Naive B cell (primary cell): ENCODE results near the gene GALT. TPM values are rescaled to one million over a fixed set of nuclear protein-coding genes. Genes with fewer than 3 reads are reported as not detected.
A peak's percentile ranks its signal among the peaks of the same experiment; 100 is the strongest.
"Not testable (repeated sequence)": the region's sequence is repeated elsewhere in the genome, so short reads cannot be mapped to it uniquely, and the experiment has no call there.

Source experiments
- ATAC-seq, 2 donors: fragments of 150-1000 bp; cut with Tn5 transposase; 2 replicates each; pipeline ENCODE4 v1.10.0; 2021; ENCODE audit warnings: low read depth in 2 of 2, mild to moderate bottlenecking in 2 of 2, moderate library complexity in 2 of 2
- DNase-seq: peaks from one replicate; pipeline ENCODE4 v3.0.0; 2022
- H3K27ac Mint-ChIP-seq, 6 donors: one replicate each; pipeline ENCODE4 v1.8.0; 2020 to 2022; ENCODE audit warnings: mild to moderate bottlenecking in 6 of 6, mixed read lengths in 6 of 6, moderate library complexity in 5 of 6, inconsistent platforms in 2 of 6
- H3K27me3 Mint-ChIP-seq, 3 donors: one replicate each; pipeline ENCODE4 v1.8.0; 2021 to 2022; ENCODE audit warnings: mixed read lengths in 3 of 3, mild to moderate bottlenecking in 1 of 3
- H3K36me3 Mint-ChIP-seq, 2 donors: one replicate each; pipeline ENCODE4 v1.8.0; 2020 to 2022; ENCODE audit warnings: mixed read lengths in 2 of 2, inconsistent platforms in 1 of 2, mild to moderate bottlenecking in 1 of 2
- H3K4me1 Mint-ChIP-seq, 3 donors: one replicate each; pipeline ENCODE4 v1.8.0; 2020 to 2022; ENCODE audit warnings: mixed read lengths in 3 of 3, inconsistent platforms in 1 of 3, mild to moderate bottlenecking in 1 of 3, moderate library complexity in 1 of 3
- H3K4me3 Mint-ChIP-seq, 8 donors: one replicate each; pipeline ENCODE4 v1.8.0; 2020 to 2022; ENCODE audit warnings: mild to moderate bottlenecking in 8 of 8, mixed read lengths in 8 of 8, moderate library complexity in 8 of 8, inconsistent platforms in 2 of 8
- H3K9me3 Mint-ChIP-seq, 7 donors: one replicate each; pipeline ENCODE4 v1.8.0; 2020 to 2022; ENCODE audit warnings: mixed read lengths in 7 of 7, mild to moderate bottlenecking in 5 of 7, inconsistent platforms in 2 of 7, moderate library complexity in 1 of 7
- polyA plus RNA-seq, 6 donors: library from polyadenylated mRNA; unstranded; fragments of 300-500 nt; fragmentation: Illumina TruSeq; gene quantifications; one replicate each; pipeline ENCODE4 v1.2.3, GENCODE V29; 2021; ENCODE audit warnings: low read depth in 6 of 6

GALT gene
- polyA plus RNA-seq, 6 donors from 2014 or later: 29.1 to 51.1 (median 36.3) TPM

DNA sequence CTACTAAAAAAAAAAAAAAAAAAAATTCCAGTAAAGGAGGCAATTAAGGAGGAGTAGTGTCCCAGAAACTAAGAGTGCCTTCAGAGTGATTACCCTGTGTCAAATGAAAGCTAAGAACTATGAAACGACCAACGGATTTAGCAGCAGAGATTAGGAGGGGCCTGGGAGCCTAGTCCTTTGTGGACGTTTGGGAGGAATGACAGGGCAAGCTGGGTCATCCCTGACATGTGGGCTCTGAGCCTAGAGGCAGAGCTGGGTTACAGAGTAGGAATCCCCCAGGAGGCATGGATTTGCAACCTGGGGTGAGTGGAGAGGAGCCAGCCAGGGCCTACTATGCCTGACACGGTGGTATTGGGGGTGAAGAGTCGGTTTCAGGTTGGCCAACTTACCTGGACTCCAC is 13.3 kb upstream of the GALT start:
- Mint-ChIP-seq H3K4me1 (peaks cover 30 to 46% (median 46%) of the 10 kb centered on the region in 3 donors), H3K9me3 (no peaks in the 10 kb centered on the region), H3K27me3 (peaks cover 20 to 28% (median 26%) of the 10 kb centered on the region in 3 donors), H3K4me3 (no peak overlapping the region), H3K36me3 (peaks cover 0 to 7% of the 10 kb centered on the region in 2 donors), H3K27ac (peak overlapping the region in 1 of 6 donors; percentile 9)
- no peak for ATAC-seq
- DNase-seq: no peak

DNA sequence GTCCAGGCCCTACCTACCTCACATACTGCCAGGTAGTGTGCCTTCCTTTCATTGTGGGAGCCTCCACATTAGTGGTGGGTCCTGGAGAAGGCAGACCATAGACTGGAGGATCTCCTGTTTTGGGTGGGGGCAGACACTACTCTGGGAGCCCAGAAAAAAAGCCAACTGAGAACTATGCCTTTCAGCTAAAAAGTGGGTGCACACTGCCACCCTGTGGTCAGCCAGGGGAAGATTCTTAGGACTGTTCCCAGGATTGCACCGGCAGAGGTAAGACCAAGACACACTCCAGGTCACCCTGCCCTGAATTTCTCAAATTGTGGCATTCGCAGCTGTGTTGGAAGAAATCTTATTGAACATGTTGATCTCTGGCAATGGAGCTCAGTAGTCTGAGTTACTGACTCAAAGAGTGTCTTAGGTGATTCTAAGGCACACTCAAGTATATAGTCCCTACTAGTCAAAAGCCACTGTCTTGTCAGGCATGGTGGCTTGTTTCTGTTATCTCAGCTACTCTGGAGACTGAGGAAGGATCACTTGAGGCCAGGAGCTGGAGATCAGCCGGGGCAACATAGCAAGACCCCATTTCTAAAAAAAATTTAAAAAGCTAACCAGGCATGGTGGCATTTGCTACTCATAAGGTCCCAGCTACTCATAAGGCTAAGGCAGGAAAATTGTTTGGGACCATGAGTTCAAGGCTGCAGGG is 12.5 kb upstream of the GALT start:
- Mint-ChIP-seq H3K36me3 (no peaks in the 10 kb centered on the region), H3K27ac (peak overlapping the region in 2 of 6 donors; percentile 2 to 12), H3K27me3 (peaks cover 14 to 19% (median 19%) of the 10 kb centered on the region in 3 donors), H3K4me3 (peak overlapping the region in 1 of 8 donors; percentile 70), H3K4me1 (peaks cover 32 to 48% (median 45%) of the 10 kb centered on the region in 3 donors), H3K9me3 (no peaks in the 10 kb centered on the region)
- DNase-seq (peak; percentile 73), ATAC-seq (peak; percentile 25 to 35)

DNA sequence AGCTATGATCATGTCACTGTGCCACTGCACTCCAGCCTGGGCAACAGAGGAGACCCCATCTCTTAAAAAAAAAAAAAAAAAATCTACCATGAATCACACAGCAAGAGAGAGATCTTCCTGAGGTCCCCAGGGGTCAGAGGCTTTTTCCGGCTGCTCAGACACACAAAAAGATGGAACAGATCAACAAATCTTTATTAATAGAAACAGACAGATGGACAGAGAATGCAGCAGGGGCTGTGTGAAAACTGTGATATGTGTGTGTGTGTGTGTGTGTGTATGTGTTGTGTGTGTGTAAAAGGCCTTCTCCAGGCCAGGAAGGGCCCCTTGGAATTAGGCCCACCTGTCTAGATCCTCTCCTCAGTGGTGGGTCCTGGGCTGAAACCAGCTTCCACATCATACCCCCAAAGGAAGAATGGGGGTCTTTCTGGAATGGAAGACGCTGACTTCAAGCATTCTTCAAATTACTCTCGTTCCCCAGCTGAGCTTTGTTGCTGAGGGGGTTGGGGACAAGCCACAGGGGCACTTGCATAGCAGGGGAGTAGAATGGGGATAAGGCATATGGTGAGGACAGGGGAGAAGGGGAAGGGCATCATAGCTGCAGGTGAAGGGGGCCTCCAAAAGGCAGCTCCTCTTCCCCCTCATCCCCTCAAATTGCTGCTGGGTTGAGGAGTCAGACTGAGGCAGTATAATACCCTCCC is 11.8 kb upstream of the GALT start:
- no peak for DNase-seq
- Mint-ChIP-seq H3K36me3 (no peaks in the 10 kb centered on the region), H3K9me3 (no peaks in the 10 kb centered on the region), H3K27ac (no peak overlapping the region), H3K4me3 (peak overlapping the region in 4 of 8 donors; percentile 8 to 70 (median 21)), H3K27me3 (peaks cover 8 to 14% (median 12%) of the 10 kb centered on the region in 3 donors), H3K4me1 (peaks cover 28 to 41% (median 38%) of the 10 kb centered on the region in 3 donors)
- no peak for ATAC-seq

DNA sequence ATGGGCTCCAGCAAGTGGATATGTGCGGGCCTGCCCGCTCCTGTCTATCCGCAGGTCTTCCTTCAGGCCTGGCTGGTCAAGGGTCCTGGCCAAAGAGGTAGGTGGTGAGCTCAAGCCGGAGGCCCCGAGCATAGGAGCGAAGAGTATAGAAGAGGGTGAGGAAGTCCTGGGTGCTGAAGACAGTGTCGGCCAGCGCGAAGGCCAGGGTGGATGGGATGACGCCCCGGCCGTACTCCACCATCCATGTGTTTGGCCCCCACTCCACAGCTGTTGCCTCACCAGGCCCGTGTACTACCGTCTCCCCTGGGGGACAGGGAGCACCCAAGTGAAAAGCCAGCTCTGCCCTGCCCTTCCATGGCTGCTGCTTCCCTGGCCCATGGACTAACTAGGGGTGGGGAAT is 10.9 kb upstream of the GALT start:
- peaks cover 2 to 5% (median 4%) of the 10 kb centered on the region in 3 donors for H3K27me3 Mint-ChIP-seq
- no peak for ATAC-seq
- no peaks in the 10 kb centered on the region for H3K9me3 Mint-ChIP-seq
- no peaks in the 10 kb centered on the region for H3K36me3 Mint-ChIP-seq
- peaks cover 28 to 36% (median 35%) of the 10 kb centered on the region in 3 donors for H3K4me1 Mint-ChIP-seq
- no peak for DNase-seq
- H3K27ac Mint-ChIP-seq: peak overlapping the region in 1 of 6 donors; percentile 92
- H3K4me3 Mint-ChIP-seq: peak overlapping the region in 6 of 8 donors; percentile 22 to 83 (median 36)

DNA sequence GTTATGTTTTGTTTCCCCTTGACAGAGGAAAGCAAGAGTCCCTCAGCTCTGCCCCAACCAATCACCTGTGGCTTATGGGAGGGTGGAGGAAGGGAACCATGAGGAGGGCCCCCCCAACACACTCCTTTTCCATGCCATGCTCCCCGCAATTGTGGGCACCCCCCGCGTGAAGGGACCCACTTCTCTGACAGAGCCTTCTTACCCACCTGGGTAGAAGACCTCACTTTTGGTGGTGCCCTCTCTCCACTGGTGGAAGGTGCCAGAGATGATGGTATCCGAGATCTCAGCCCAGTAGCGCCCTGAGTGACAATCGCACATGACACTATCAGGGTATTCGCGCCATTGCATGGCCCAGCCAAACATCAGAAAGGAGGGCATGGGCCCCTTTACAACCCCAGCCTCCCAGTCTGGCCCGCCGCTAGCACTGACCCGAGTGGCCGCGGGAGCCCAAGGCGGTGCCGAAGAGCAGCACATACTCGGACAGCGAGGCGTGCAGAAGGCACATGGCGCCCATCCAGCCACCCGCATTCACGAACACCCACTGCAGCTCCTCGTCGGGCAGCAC is 9.6 kb upstream of the GALT start:
- Mint-ChIP-seq H3K4me3 (peak overlapping the region; percentile 79 to 92 (median 87)), H3K36me3 (no peaks in the 10 kb centered on the region), H3K27ac (peak overlapping the region in 3 of 6 donors; percentile 67 to 74 (median 73)), H3K4me1 (peaks cover 28 to 36% (median 35%) of the 10 kb centered on the region in 3 donors), H3K27me3 (no peaks in the 10 kb centered on the region), H3K9me3 (no peaks in the 10 kb centered on the region)
- no peak for DNase-seq
- no peak for ATAC-seq

DNA sequence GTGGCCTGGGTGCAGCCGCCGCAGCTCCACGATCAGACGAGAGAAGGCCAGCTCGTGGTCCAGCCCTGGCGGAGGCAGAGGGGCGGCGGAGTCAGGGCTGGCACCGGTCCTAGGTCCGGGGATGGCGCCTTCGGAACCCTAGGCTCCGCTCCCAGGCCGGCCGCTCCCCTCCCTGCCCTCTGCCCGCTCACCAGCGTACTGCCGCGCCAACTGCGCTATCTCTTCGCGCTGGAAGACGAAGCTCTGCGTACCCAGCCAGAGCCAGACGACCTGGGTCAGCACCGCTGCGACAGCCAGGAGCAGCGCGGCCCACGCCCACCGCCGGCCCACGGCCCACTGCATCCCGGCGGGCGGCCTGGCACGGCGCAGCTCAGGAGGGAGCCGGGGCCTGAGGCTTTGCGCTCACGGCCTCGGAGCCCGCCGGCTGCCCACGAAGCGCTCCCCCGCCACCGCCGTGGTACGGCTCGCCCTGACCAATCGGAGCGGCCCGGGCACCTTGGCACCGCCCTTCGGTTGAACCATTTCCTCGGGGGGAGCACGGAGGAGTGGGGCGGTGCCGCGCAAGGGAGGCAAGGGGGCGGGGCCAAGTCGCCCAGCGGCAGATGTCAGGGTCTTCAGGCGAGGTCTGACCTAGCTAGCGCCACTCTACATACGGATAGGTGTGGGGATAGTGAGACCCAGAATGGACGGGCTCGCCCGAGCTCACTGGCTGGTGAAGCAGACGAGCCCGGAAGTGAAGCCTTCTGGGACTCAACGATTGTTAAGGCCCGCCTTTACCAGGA is 8.9 kb upstream of the GALT start, which contains the start of gene SIGMAR1:
TSS of gene SIGMAR1 (minus strand) at position 432 of the 782 bp plus-strand sequence. CDS start at position 342, 90 bp downstream.
- DNase-seq (peak; percentile 94), ATAC-seq (peak; percentile 91 to 93)
- H3K4me3 Mint-ChIP-seq: peak within 1 kb of the TSS; percentile 79 to 92 (median 87)
- peaks cover 28 to 36% (median 35%) of the 10 kb centered on the region in 3 donors for H3K4me1 Mint-ChIP-seq
- H3K9me3 Mint-ChIP-seq: no peaks in the 10 kb centered on the region
- H3K27me3 Mint-ChIP-seq: no peaks in the 10 kb centered on the region
- H3K27ac Mint-ChIP-seq: peak within 1 kb of the TSS; percentile 73 to 95 (median 87)
- H3K36me3 Mint-ChIP-seq: no peaks in the 10 kb centered on the region

DNA sequence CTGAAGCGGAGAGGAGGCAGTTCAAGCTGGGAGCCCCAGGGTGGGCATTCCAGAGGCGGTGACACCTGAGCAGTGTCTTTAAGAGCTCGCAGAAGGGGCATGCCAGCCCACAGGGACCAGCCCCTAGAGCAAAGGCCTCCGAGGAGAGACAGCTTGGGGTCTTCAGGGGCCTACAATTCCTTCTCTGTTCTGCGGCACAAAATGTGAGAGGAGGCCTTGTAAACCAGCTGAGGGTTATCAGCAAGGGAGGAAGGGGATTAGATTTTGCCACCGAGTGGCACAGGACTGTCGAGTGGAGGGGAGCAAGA is 8.4 kb upstream of the GALT start:
- DNase-seq (no peak), ATAC-seq (no peak)
- Mint-ChIP-seq H3K9me3 (no peaks in the 10 kb centered on the region), H3K4me3 (peak overlapping the region; percentile 79 to 92 (median 87)), H3K4me1 (peaks cover 28 to 36% (median 35%) of the 10 kb centered on the region in 3 donors), H3K27ac (peak overlapping the region; percentile 52 to 95 (median 87)), H3K36me3 (no peaks in the 10 kb centered on the region), H3K27me3 (no peaks in the 10 kb centered on the region)

DNA sequence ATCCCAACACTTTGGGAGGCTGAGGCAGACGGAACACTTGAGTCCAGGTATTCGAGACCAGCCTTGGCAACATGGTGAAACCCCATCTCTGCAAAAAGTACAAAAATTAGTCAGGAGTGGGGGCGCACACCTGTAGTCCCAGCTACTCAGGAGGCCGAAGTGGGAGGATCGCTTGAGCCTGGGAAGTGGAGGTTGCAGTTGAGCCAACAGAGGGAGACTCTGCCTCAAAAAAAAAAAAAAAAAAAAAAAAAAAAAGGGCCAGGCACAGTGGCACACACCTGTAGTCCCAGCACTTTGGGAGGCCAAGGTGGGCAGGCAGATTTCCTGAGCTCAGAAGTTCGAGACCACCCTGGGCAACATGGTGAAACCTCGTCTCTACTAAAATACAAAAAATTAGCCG is 7.2 kb upstream of the GALT start:
- peak overlapping the region in 1 of 8 donors; percentile 79 for H3K4me3 Mint-ChIP-seq
- not testable (repeated sequence) for H3K27ac Mint-ChIP-seq

DNA sequence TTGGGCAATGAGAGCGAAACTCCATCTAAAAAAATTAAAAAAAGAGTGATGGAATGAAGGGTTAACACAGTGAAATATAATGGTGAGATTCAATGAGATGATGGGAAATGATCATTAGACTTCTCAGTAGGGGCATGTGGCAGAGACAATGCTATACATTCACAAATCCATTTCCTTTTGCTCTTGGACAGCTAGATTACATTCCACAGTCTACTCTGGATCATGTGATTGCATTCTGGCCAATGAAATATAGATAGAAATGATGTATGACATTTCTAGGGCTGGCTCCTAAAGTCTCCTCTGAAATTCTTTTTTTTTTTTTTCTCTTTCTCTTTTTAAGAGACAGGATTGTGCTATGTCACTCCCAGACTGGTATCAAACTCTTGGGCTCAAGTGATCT is 3.8 kb upstream of the GALT start:
- DNase-seq (no peak), ATAC-seq (no peak)
- Mint-ChIP-seq H3K4me1 (peaks cover 18 to 28% (median 22%) of the 10 kb centered on the region in 3 donors), H3K27me3 (no peaks in the 10 kb centered on the region), H3K4me3 (no peak overlapping the region), H3K9me3 (no peaks in the 10 kb centered on the region), H3K27ac (no peak overlapping the region), H3K36me3 (no peaks in the 10 kb centered on the region)

More for the DNA sequence above, 7.2 kb upstream of the GALT start:
- H3K27me3 Mint-ChIP-seq, DNase-seq, H3K36me3 Mint-ChIP-seq, ATAC-seq, H3K9me3 Mint-ChIP-seq: not testable (repeated sequence)
- peaks cover 24 to 32% (median 29%) of the 10 kb centered on the region in 3 donors for H3K4me1 Mint-ChIP-seq

DNA sequence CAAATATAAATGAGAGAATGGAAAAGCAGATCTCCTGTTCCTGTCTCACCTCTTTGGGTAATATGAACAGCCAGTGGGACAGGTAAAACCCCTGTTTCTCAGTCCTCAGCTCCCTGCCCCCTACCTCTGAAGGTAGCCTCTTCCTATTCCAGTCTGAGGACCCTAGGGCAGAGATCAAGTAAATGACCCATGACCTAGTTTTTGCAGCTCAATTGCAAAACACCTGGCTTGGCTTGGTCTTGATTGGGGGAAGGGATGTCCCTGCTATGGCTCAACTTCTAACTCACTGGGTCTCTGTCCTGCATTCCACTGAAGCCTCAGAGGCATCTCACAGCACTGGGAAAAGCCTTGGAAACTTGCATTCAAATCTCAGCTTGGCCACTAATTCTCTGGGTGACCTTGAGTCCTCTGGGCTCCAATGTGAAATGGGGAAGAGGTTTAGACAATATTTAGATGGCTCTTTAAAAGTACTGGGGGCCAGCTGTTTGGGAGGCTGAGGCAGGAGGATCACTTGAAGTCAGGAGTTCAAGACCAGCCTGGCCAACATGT is 1.6 kb upstream of the GALT start:
- ATAC-seq (no peak), DNase-seq (no peak)
- Mint-ChIP-seq H3K4me3 (peak overlapping the region in 3 of 8 donors; percentile 30 to 95 (median 58)), H3K27ac (no peak overlapping the region), H3K36me3 (peaks cover 5 to 13% of the 10 kb centered on the region in 2 donors), H3K27me3 (no peaks in the 10 kb centered on the region), H3K4me1 (peaks cover 17 to 35% (median 20%) of the 10 kb centered on the region in 3 donors), H3K9me3 (no peaks in the 10 kb centered on the region)

DNA sequence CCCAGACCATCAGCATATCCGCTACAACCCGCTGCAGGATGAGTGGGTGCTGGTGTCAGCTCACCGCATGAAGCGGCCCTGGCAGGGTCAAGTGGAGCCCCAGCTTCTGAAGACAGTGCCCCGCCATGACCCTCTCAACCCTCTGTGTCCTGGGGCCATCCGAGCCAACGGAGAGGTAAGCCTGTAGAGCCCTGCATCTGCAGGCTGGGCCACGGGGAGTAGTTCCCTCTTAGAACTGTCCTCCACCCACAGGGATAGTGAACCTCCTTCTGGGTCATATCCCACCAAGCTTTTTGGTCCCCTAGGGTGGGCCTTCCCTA is 569 bp downstream of the GALT start:
- peak overlapping the region in 4 of 6 donors; percentile 55 to 93 (median 84) for H3K27ac Mint-ChIP-seq
- DNase-seq: no peak
- peak in 1 of 2 donors; percentile 3 for ATAC-seq
- H3K27me3 Mint-ChIP-seq: no peaks in the 10 kb centered on the region
- peaks cover 17 to 35% (median 20%) of the 10 kb centered on the region in 3 donors for H3K4me1 Mint-ChIP-seq
- H3K4me3 Mint-ChIP-seq: peak overlapping the region; percentile 86 to 96 (median 92)
- peaks cover 5 to 13% of the 10 kb centered on the region in 2 donors for H3K36me3 Mint-ChIP-seq
- H3K9me3 Mint-ChIP-seq: no peaks in the 10 kb centered on the region

DNA sequence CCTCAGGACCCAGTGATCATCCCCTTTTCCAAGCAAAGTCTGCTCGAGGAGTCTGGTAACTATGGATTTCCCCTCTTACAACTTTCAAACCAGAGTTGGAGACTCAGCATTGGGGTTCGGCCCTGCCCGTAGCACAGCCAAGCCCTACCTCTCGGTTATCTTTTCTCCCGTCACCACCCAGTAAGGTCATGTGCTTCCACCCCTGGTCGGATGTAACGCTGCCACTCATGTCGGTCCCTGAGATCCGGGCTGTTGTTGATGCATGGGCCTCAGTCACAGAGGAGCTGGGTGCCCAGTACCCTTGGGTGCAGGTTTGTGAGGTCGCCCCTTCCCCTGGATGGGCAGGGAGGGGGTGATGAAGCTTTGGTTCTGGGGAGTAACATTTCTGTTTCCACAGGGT is 1.2 kb downstream of the GALT start:
- ATAC-seq (no peak), DNase-seq (no peak)
- H3K4me1 Mint-ChIP-seq: peaks cover 21 to 38% (median 25%) of the 10 kb centered on the region in 3 donors
- H3K27ac Mint-ChIP-seq: peak overlapping the region in 3 of 6 donors; percentile 16 to 77 (median 55)
- peak overlapping the region; percentile 86 to 96 (median 92) for H3K4me3 Mint-ChIP-seq
- H3K36me3 Mint-ChIP-seq: peaks cover 5 to 13% of the 10 kb centered on the region in 2 donors
- H3K27me3 Mint-ChIP-seq: no peaks in the 10 kb centered on the region
- no peaks in the 10 kb centered on the region for H3K9me3 Mint-ChIP-seq

DNA sequence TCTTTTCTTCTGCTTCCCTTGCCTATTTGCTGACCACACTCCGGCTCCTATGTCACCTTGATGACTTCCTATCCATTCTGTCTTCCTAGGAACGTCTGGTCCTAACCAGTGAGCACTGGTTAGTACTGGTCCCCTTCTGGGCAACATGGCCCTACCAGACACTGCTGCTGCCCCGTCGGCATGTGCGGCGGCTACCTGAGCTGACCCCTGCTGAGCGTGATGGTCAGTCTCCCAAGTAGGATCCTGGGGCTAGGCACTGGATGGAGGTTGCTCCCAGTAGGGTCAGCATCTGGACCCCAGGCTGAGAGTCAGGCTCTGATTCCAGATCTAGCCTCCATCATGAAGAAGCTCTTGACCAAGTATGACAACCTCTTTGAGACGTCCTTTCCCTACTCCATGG is 2.2 kb downstream of the GALT start:
- H3K4me1 Mint-ChIP-seq: peaks cover 27 to 44% (median 30%) of the 10 kb centered on the region in 3 donors
- no peaks in the 10 kb centered on the region for H3K27me3 Mint-ChIP-seq
- peak overlapping the region in 4 of 8 donors; percentile 6 to 95 (median 10) for H3K4me3 Mint-ChIP-seq
- peaks cover 5 to 13% of the 10 kb centered on the region in 2 donors for H3K36me3 Mint-ChIP-seq
- DNase-seq: no peak
- no peak overlapping the region for H3K27ac Mint-ChIP-seq
- ATAC-seq: no peak
- no peaks in the 10 kb centered on the region for H3K9me3 Mint-ChIP-seq
